Upper lobe of left lung (tissue), 6 donors: Measurements from ENCODE around the gene PPP2R2B. TPM values are rescaled to one million over a fixed set of nuclear protein-coding genes. Genes with fewer than 3 reads are reported as not detected.

Experiments
- ATAC-seq, 2 donors: fragments of 200-7000 bp; cut with Tn5 transposase; one replicate each; pipeline ENCODE4 v1.9.1; 2022; ENCODE audit warnings: mild to moderate bottlenecking in 2 of 2, moderate library complexity in 2 of 2; ENCODE audit not compliant: low FRiP score in 2 of 2
- DNase-seq, 2 donors: peaks; one replicate each; pipeline ENCODE4 v3.0.0-alpha.2; 2019 to 2020
- H3K27ac ChIP-seq, 4 donors: fragments of 200-600 bp; sonication (generic); one replicate each; pipeline ENCODE4 v1.5.1; 2016 to 2019
- H3K27me3 ChIP-seq, 4 donors: fragments of 200-600 bp; sonication (generic); one replicate each; pipeline ENCODE4 v1.5.1; 2017 to 2019
- H3K36me3 ChIP-seq, 4 donors: fragments of 200-600 bp; sonication (generic); one replicate each; pipeline ENCODE4 v1.5.1; 2016 to 2019
- H3K4me1 ChIP-seq, 4 donors: fragments of 200-600 bp; sonication (generic); one replicate each; pipeline ENCODE4 v1.5.1; 2018 to 2019
- H3K4me3 ChIP-seq, 4 donors: fragments of 200-600 bp; sonication (generic); one replicate each; pipeline ENCODE4 v1.5.1; 2017 to 2019; ENCODE audit warnings: mild to moderate bottlenecking in 2 of 4, moderate library complexity in 1 of 4
- H3K9me3 ChIP-seq, 4 donors: fragments of 200-600 bp; sonication (generic); one replicate each; pipeline ENCODE4 v1.5.1; 2018 to 2019
- EP300 ChIP-seq, 4 donors: sonication (generic); formaldehyde crosslinking; IDR thresholded peaks; one replicate each; pipeline ENCODE4 v1.5.1; 2017; ENCODE audit warnings: antibody characterized with exemption in 4 of 4, control low read depth in 2 of 4
- POLR2A ChIP-seq, 4 donors: fragments of 450-650 bp; IDR thresholded peaks; one replicate each; pipeline ENCODE4 v1.5.1; 2016 to 2017; ENCODE audit warnings: antibody characterized with exemption in 4 of 4, mild to moderate bottlenecking in 2 of 4
- POLR2AphosphoS5 ChIP-seq, 2 donors: sonication (generic); formaldehyde crosslinking; IDR thresholded peaks; one replicate each; pipeline ENCODE4 v1.5.1; 2017; ENCODE audit warnings: antibody characterized with exemption in 2 of 2
- WGBS, 2 donors: methylation state at CpG; one replicate each; pipeline ENCODE4 v1.1.5; 2017 to 2018; 5-methylcytosine and 5-hydroxymethylcytosine counted together
- total RNA-seq, 6 donors: library from RNA; depleted of rRNA in 4 of 6; stranded (reverse); fragments of >200 nt in 4 of 6; gene quantifications; one replicate each; pipeline versions ENCODE4 v1.1.0 to v1.2.1, GENCODE V29; 2016 to 2021
- TF ChIP-seq, protein P1 (sequence below), 6 experiments: fragments of 450-650 bp in 4 of 6; fragments of 200-600 bp in 2 of 6; sonication (generic) in 2 of 6; IDR thresholded peaks; one replicate each; pipeline ENCODE4 v1.5.1; 2016 to 2019; ENCODE audit warnings: antibody characterized with exemption in 6 of 6
- donor health status: DM: no; HTN: no; CAD: no; lungs with moderate emphysema.
- donor health status: DM: no; HTN: yes; CAD: no; lungs with severe emphysema.

Gene PPP2R2B
- total RNA-seq, 6 donors from 2014 or later = 0.49 to 7.4 (median 1.3) TPM

DNA sequence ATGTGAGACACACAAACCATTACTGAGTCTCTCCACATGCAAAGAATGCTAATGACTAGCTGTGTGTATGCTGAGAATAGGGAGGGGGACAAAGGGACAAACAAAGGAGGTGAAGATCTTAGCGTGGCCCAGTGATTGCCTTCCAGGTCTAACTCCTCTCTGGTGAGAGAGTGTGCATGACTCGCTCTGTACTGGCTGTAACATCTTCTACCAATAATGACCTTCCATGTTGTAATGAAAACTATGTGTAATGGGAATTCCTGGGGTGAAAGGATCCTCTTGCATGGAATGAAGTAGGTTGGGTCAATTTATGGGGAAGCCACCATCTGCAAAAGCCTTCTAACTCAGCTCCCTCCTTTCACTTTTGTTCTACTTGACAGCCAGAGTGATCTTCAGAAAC lies 338.1 kb downstream of the PPP2R2B start:
- H3K36me3 ChIP-seq = no peaks in the 10 kb centered on the region
- H3K4me3 ChIP-seq = no peak overlapping the region
- WGBS, 2 donors = 67 to 75% methylated on average over 2 of the region's 2 CpGs
- H3K27ac ChIP-seq = no peak overlapping the region
- H3K4me1 ChIP-seq = no peaks in the 10 kb centered on the region
- no peak for TF ChIP-seq EP300 (IDR thresholded peaks at IDR 0.05)
- TF ChIP-seq POLR2A (IDR thresholded peaks at IDR 0.05) = no peak
- TF ChIP-seq, protein P1, sequence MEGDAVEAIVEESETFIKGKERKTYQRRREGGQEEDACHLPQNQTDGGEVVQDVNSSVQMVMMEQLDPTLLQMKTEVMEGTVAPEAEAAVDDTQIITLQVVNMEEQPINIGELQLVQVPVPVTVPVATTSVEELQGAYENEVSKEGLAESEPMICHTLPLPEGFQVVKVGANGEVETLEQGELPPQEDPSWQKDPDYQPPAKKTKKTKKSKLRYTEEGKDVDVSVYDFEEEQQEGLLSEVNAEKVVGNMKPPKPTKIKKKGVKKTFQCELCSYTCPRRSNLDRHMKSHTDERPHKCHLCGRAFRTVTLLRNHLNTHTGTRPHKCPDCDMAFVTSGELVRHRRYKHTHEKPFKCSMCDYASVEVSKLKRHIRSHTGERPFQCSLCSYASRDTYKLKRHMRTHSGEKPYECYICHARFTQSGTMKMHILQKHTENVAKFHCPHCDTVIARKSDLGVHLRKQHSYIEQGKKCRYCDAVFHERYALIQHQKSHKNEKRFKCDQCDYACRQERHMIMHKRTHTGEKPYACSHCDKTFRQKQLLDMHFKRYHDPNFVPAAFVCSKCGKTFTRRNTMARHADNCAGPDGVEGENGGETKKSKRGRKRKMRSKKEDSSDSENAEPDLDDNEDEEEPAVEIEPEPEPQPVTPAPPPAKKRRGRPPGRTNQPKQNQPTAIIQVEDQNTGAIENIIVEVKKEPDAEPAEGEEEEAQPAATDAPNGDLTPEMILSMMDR (IDR thresholded peaks at IDR 0.05) = no peak
- TF ChIP-seq POLR2AphosphoS5 (IDR thresholded peaks at IDR 0.05) = no peak
- ATAC-seq (no peak), DNase-seq (no peak)
- H3K9me3 ChIP-seq = no peaks in the 10 kb centered on the region
- H3K27me3 ChIP-seq = no peaks in the 10 kb centered on the region

DNA sequence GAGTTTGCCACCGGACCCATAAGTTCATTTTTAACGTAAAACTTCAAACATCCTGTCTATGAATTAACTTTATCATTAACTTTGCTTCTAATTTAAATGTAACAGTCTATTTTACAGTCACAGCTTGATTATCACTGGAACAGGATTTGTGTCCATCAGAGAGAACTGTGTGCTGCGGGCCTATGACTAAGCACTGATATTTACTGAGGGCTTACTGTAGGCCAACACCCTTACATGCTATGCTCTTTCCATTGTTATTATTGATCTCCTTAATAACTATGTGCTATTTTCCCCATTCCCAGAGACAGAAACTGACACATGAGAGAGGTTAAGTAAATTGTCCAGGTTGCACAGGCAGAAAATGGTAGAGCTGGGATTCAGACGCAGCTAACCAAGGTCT lies 338.6 kb downstream of the PPP2R2B start:
- Histone ChIP-seq H3K27me3 (no peaks in the 10 kb centered on the region), H3K4me1 (no peaks in the 10 kb centered on the region), H3K36me3 (no peaks in the 10 kb centered on the region), H3K4me3 (no peak overlapping the region), H3K27ac (no peak overlapping the region), H3K9me3 (no peaks in the 10 kb centered on the region)
- WGBS, 2 donors = 92 to 94% methylated on average over 4 of the region's 4 CpGs
- TF ChIP-seq EP300 (IDR thresholded peaks at IDR 0.05) (no peak), POLR2A (IDR thresholded peaks at IDR 0.05) (no peak), POLR2AphosphoS5 (IDR thresholded peaks at IDR 0.05) (no peak)
- TF ChIP-seq, protein P1 (IDR thresholded peaks at IDR 0.05) = no peak
- no peak for DNase-seq
- ATAC-seq = no peak

GRCh38 chr5:146538432-146538831 lies 340.1 kb downstream of the PPP2R2B start:
- Histone ChIP-seq H3K4me1 (no peaks in the 10 kb centered on the region), H3K36me3 (no peaks in the 10 kb centered on the region), H3K4me3 (no peak overlapping the region), H3K9me3 (no peaks in the 10 kb centered on the region), H3K27ac (no peak overlapping the region), H3K27me3 (no peaks in the 10 kb centered on the region)
- no peak for TF ChIP-seq EP300 (IDR thresholded peaks at IDR 0.05)
- no peak for TF ChIP-seq POLR2A (IDR thresholded peaks at IDR 0.05)
- TF ChIP-seq, protein P1 (IDR thresholded peaks at IDR 0.05) = no peak
- TF ChIP-seq POLR2AphosphoS5 (IDR thresholded peaks at IDR 0.05) = no peak
- DNase-seq (no peak), ATAC-seq (no peak)
- WGBS, 2 donors = 87 to 92% methylated on average over 3 of the region's 3 CpGs

GRCh38 chr5:146533882-146534281 lies 344.7 kb downstream of the PPP2R2B start:
- H3K36me3 ChIP-seq = no peaks in the 10 kb centered on the region
- H3K9me3 ChIP-seq = no peaks in the 10 kb centered on the region
- H3K4me1 ChIP-seq = no peaks in the 10 kb centered on the region
- TF ChIP-seq EP300 (IDR thresholded peaks at IDR 0.05) (no peak), POLR2AphosphoS5 (IDR thresholded peaks at IDR 0.05) (no peak), POLR2A (IDR thresholded peaks at IDR 0.05) (no peak)
- TF ChIP-seq, protein P1 (IDR thresholded peaks at IDR 0.05) = no peak
- no peak overlapping the region for H3K27ac ChIP-seq
- no peak for ATAC-seq
- H3K4me3 ChIP-seq = no peak overlapping the region
- no peaks in the 10 kb centered on the region for H3K27me3 ChIP-seq
- DNase-seq = no peak
- 0% methylated on average over 1 of the region's 1 CpG for WGBS, 2 donors

DNA sequence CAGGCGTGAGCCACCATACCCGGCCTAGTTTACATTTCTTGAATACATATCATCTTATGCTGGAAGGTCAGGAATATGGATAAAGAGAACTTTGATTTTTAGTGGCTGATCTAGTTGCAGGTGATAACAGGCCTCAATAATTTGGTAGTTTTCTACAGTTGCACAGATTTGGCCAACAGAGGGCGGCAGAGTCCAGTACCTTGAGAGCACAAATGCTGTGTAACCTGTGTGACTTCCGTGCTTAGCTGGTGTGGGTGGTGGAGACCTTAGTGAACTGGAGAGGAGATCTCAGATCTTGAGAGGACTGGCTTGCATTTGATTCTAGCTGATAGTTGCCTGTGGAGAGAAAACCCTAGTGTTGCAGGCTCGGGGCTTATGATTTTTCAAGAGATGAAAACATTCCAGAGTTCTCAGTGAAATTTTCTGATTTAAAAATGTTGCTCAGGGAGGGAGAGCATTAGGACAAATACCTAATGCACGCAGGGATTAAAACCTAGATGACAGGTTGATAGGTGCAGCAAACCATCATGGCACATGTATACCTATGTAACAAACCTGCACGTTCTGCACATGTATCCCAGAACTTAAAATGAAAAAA lies 345.2 kb downstream of the PPP2R2B start:
- DNase-seq = peak in 1 of 2 donors; percentile 61
- WGBS, 2 donors = 38 to 50% methylated on average over 7 of the region's 7 CpGs

More for the DNA sequence above, 345.2 kb downstream of the PPP2R2B start:
- no peaks in the 10 kb centered on the region for H3K9me3 ChIP-seq
- H3K4me1 ChIP-seq = no peaks in the 10 kb centered on the region
- H3K4me3 ChIP-seq = no peak overlapping the region
- H3K36me3 ChIP-seq = no peaks in the 10 kb centered on the region
- TF ChIP-seq POLR2AphosphoS5 (IDR thresholded peaks at IDR 0.05) = no peak
- TF ChIP-seq, protein P1 (IDR thresholded peaks at IDR 0.05) = peak; percentile 34 to 63 (median 56)
- no peak for TF ChIP-seq POLR2A (IDR thresholded peaks at IDR 0.05)
- no peak for TF ChIP-seq EP300 (IDR thresholded peaks at IDR 0.05)
- H3K27me3 ChIP-seq = no peaks in the 10 kb centered on the region
- H3K27ac ChIP-seq = no peak overlapping the region
- peak; percentile 73 to 83 for ATAC-seq
